GM21515 (cell line): ENCODE results near the gene SLC18B1.

Experiments used
- ATAC-seq: cut with Tn5 transposase; IDR thresholded peaks from one replicate; pipeline ENCODE4 v1.9.1; 2021; ENCODE audit not compliant: unreplicated experiment

SLC18B1 gene

DNA sequence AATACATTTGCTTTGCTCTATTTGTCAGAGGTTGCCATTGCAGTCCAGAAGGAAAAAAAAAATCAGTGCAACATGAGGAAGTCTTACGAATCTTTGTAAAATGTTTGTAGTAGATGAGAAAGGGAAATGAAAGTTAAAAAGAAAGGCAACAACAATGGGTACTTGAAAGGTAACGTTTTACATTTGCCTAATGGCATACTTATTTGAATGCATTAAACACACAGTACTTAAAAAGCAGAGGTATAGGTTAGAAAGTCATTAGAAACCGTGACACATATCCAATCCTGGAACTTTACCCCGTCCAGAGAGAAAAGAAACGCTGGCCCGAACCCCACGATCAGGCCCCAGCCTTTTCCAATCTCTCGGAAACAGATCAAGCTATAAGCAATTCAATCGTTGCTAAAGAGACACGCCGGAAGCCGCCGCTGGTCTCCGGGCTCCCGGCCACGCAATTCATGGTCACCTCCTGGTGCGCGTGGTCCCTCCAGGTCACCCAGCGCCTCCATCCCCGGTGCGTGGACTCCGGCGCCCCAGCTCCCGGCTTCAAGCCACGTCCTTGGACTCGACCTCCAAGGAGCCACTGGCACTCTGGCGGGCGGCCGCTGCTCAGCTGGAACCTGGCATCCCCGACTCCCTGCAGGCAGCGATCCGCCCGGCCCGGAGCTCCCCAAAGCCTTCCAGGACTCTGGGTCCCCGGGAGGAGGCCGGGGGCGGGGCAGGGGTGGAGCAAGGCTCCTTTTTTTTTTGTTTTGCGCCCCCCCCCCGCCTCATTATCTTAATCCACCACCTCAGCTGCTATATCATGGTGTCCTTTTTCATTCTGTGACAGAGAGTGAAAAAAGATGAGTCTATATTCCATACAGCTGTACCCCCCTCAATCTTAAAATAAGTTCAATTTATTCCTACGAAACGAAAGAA, at the start of gene SLC18B1:
SLC18B1 (minus strand) TSS at position 687 of the 918 bp plus-strand sequence; CDS start at position 506, 181 bp downstream.
- peak; percentile 51 for ATAC-seq

DNA sequence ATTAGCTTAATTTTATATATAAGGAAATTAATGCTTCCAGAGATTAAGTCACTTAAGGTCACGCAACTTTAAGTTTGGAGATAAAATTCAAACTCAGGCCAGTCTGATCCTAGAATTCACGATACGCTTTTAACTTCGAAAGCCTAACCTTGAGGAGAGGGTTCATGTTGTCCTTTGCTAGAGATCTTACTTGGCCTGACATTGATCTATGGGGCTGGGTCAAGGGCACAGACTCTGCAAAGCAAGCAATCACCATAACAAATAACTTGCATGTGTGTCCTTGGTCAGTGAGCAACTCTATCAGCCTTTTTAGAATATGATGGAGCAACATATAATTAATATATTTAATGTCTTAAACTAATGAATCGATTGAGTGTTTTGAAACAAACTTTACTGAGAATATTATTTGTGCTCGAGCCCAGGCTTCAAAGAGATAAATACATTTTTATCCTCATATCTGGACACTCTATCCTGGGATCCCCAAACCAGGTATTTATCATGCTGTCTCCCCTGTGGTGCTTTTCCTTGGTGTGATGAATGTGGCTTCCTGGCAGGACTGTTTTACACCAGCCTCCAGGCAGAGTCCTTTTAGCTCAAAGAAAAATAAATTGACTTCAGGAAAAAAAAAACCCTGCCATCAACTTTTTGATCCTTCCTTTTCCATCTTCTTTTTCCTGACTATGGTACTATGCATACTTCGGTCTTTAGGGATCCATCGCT, 45.0 kb upstream of the SLC18B1 start:
- ATAC-seq = no peak

DNA sequence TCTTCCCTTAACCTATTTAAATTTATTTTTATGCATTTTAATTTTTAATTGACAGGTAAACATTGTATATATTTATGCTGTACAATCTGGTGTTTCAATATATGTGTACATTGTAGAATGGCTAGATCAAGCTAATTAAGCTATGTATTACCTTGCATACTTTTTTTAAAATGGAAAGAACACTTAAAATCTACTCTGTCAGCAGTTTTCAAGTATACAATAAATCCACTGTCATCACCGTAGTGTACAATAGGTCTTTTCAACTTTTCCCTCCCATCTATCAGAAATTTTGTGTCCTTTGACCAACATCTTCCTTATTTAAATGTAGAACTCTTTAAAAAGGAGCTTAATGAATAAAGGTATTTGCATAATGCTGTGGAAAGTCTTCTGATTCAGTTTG, 43.5 kb upstream of the SLC18B1 start:
- no peak for ATAC-seq

DNA sequence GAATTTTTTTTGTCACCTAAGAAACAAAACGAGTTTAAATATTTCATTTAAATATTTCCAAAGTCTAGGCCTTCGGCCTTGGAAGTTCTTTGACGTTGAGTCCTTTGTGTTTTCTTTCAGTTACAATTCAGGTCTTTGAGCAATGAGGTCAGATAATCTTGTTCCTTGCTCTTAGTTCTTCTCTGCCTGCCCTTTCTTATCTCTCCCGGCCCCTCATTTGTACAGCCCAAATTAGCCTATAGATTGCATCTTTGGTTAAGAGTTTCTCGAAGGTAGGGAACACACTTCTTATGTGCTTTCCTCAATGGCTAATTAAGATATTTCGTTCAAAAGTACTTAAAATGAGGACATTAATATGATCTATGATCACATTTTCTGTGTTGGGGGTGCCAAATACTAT, 34.5 kb upstream of the SLC18B1 start:
- no peak for ATAC-seq

DNA sequence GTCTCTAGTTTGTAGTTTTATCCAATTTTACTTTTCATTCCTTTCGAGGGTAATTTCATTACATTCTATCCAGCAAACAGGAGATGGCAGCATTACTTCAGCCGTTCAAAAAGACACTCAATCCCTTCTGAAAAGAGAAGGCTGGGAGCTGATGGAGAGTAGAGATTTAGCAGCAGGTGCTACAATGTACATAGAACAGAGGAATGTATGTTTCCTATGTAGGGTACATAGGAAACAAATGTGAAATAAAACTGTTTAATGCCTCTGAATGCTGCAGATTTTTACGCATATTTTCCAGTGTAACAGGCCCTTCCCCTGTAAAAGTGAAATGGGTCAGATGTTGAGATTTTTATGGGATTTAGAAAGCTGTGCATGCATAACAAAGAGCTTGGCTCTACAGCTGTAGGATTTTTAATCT, 31.9 kb upstream of the SLC18B1 start:
- no peak for ATAC-seq

DNA sequence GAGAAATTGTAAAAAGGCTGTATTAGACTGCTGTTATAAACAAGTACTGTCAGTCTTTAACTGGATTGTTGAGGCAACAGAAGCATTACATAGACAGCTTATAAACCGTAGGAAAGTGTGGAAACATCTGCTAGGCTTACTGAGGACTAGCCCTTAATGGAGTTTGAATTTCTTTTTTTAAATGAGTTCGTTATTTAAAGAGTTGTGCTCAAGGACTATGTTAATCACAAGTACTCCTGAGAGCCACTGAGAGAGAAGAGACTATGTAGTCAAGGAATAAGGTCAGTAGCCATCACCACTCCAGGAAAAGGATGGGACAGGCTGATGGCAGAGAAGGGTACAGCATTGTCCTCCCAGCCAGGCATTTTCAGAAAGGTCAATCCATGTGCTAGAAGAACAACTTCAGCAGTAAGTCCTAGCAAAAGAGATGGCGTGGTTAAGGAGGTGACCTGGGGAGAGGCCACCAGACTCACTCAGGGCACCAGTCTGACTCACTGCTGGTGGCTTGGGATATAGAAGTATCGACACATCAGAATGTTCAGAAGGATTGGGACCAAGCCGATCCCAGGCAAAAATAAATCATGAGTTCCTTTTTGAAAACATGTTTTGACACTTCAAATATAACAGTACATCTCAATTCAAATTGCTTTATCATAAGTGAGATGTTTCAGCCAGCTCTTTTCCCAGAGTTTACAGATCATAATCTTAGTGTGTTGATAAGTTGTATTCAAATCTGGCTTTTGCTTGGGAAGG, 22.4 kb upstream of the SLC18B1 start:
- ATAC-seq = no peak

DNA sequence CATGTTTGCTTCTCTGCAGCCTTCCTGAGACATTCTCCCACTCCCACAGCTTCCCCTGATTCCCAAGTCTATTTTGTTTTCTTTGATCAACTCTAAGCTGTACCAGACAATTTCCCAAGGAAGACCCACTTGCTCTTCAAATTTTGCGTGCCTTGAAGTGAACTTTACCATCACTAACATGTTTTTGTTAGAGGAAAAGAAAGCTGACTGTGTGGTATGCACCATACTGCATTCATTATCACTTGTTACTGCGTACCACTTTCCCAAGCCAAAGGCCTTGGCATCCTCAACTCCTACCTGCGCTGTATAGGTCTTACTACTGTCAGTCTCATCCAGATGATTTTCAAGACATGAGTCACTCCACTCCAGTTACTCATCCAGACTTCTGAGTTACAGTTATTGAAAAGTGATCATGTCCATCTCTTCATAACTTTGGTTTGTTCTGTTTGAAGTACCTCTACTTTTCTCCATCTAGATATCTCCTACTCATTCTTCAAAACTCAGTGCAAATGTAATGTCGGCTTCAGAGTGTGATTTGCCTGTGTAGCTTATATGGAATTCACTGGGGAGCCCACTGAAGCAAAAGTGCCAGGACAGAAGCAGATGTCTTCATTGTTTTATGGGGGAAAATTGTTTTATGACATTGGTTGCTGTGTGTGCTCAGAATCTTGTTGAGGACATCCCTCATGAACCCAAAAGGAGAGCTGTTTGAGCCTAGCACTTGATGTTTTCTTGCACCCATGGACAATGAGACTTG, 21.1 kb upstream of the SLC18B1 start:
- ATAC-seq = no peak

DNA sequence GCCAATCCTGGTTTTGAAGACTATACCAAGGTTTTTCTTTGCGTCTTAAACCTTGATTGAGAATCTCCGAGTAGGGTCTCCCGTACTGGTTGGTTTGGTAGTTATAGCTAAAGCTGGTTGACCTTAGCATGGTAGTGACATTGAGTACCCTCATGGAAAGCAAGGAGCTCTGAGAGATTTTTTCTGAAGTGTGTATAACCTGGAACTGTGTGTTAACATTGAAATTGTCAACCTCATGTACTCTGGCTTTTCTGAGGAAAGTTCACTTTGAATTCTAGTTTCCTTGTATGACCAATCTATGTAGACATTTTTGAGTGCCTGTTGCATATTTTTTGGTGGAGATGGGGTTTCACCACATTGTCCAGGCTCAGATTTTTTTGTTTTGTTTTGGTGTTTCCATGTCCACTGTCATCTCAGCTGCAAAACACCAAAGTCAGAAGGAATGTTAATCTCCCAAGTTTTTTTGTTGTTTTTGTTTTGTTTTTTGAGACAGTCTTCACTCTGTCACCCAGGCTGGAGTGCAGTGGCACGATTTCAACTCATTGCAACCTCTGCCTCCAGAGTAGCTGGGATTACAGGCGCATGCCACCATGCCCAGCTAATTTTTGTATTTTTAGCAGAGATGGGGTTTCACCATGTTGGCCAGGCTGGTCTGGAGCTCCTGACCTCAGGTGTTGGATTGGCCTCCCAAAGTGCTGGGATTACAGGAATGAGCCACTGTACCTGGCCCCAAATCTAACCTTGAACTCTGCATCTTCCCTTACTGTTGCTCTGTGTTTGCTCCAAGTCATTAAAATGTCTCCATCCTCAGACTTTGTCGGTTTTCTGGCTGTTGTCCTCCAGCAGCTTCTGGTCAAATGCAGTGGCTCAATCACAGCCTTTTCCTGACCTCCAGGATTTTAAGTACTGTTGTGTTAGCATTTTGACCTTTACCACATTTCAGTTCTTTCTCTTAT, 20.2 kb upstream of the SLC18B1 start:
- ATAC-seq = no peak

DNA sequence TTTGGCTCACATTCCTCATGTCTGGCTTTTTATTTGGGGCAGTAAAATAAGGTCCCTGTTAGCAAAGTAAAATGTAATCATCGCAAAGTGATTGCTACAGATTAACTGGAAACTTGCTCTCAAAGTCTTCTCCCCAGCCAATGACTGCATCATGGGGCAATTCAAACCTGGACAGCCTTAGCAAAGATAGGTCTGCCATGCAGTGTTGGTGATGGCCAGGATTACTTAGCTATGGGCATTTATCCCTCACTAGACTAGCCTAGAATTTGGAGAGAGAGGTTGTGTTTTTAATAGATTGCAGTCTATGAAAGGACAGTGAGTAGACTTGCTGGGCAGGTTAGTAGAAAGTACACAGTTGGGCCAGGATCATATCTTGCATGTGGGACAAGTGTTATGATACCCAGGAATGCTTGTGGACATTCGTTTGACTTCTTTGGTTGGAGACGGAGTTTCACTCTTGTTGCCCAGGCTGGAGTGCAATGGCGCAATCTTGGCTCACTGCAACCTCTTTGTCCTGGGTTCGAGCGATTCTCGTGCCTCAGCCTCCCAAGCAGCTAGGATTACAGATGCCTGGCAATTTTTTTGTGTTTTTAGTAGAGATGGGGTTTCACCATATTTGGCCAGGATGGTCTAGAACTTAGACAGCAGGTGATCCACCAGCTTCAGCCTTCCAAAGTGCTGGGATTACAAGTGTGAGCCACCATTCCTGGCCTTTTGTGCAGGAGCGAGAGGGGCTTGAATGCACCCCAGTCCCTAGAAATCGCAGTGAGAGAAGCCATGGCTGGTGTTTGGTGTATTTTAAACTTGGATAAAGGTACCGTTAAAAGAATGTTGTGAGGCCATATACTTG, 19.3 kb upstream of the SLC18B1 start:
- ATAC-seq = no peak

DNA sequence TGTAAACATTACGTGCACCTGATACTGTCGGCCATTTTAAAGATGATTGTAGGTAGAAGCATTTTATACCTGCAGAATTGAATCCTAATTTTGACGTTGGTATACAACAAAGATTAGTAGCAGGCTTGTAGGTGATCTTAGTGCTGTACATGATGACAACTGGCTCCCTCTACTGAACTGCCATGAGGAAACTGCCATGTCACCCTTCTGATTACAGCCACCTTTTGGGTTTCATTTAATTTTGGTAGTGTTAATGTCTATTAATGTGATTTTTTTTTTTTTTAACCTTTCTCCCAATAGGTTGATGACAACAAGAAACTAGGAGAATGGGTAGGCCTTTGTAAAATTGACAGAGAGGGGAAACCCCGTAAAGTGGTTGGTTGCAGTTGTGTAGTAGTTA, 18.2 kb upstream of the SLC18B1 start:
- no peak for ATAC-seq

DNA sequence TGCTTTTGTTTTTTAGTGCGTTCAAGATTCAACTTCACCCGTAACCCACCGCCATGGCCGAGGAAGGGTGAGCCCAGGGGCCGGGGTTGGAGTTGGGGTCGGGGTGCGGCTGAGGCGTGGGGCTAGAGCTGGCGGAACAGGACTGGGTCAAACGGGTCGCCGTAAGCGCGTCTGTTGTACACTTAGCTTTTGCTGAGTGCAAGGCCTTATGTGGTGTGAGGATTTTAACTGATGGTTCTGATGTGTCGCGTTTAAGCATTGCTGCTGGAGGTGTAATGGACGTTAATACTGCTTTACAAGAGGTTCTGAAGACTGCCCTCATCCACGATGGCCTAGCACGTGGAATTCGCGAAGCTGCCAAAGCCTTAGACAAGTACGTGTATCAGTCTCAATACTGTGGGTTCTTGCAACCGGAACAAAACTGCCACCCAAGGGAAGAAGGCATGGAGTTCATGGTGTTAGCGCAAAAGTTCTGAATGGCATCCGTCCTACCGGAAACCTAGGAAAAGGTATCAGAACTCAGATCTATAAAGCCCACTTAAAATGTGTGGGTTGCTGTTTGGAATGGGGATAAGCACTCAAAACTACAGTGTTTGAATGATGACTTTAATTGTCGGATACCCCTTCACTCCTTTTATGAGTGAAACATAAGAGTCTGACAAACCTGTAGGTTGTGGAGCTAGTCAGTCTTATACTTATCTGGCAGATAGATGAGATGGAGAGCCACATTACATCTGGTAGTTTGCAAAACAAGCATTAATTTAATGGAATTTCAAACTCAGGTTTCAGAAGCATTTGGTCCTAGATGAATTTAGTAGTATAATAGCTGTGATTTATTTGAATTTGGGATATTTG, 16.5 kb upstream of the SLC18B1 start:
- ATAC-seq = peak; percentile 16

DNA sequence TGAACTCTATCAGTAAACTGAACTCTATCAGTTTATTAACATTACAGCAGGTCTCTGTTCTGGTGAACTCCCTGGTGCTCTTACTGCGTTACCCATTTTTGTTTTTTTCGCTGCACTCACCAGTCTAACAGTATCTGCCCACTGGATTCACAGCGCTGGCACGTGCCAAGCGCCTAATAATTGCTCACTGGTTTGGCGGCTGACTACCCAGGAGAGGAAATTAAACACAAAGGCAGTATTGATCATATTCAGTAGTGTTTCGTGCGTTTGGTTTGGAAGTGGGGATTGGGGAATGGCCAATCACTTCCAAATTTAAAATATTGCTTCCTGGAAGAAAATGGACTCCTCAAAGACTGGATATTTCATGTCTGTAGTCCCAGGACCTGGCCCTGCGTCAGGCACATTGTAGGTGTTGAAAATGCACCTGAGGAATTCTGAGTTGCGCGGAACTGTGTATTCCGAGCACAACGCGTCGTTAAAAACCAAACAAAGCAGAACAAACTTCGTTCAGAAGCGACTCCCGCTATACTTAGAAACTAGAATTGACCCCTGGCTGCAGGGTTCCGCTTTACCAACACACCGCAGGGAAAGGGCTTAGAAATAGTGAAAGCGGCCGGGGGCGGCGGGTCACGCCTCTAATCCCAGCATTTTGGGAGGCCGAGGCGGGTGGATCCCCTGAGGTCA, 14.9 kb upstream of the SLC18B1 start:
- ATAC-seq = peak; percentile 36

DNA sequence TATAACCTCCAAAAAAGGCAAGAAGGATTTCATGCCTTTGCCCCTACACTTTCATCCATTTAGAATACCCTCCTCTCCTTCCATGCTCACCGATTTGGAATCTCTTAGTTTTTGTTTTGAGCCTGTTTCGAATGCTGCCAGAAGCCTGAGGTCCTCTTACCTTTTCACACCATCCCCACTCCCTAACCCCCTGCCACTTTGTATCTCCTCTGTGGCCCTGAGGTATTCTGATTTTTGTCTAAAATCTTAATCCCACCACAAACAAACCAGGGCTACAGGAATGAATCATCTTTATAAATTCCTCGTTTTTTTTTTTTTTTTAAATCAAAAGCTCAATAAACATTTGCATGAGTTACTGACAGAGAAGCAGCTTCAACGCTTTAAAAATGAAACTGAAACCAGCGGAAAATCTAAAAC, 14.3 kb upstream of the SLC18B1 start:
- ATAC-seq = peak; percentile 13

DNA sequence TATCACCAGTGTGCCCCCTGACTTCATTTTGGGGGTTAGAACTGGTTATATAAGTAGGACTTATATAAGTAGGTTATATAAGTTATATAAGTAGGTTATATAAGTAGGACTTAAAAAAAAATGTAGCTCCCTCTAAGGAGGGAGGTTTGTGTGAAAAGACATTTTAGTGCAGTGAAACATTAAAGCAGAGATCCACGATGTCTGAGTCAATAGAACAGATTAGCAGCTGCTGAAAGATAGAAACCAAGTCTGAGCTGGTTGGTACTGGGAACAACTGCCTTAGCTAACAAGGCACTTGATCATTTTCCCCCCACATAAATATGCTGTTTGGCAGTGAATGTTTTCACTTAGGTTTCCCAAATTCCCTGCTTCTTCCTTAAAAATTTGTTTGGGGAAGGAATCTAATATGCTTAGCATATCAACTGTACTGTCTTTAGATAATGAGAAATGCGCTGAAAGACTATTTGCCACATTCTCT, 13.9 kb upstream of the SLC18B1 start:
- ATAC-seq = no peak

DNA sequence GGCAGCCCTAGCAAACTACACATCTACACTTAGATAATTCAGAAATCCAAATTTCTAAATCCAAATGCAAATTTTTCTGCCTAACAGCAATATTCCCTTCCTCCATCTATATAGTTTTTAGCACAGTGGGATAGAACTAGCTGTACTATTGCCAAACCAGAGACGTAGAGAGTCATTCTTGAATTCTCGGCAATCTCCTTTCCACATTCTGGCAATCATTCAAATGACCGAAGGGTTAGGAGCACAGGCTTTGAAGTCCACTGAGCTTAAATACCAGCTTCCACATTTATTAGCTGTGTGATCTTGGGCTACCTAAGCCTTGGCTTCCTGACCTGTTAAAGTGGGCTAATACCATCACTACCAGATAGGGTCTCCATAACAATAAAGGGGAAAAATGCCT, 12.8 kb upstream of the SLC18B1 start:
- ATAC-seq = no peak

DNA sequence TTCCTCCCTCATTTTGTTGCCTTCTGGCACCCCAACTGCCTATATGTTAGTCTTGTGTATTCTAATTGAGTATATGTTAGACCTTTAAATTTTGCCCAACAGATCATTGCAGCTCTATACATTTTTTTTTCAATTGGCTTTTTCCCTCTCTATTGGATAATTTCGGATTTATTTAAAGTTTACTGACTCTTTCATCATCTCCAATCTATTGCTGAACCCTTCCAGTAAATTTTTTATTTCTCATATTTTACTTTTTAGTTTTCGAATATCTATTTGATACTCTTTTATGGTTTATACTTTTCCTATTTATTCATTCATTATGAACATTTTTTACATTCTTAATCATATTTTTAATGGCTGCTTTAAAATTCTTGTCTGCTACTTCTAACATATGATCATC, 7.1 kb upstream of the SLC18B1 start:
- no peak for ATAC-seq

DNA sequence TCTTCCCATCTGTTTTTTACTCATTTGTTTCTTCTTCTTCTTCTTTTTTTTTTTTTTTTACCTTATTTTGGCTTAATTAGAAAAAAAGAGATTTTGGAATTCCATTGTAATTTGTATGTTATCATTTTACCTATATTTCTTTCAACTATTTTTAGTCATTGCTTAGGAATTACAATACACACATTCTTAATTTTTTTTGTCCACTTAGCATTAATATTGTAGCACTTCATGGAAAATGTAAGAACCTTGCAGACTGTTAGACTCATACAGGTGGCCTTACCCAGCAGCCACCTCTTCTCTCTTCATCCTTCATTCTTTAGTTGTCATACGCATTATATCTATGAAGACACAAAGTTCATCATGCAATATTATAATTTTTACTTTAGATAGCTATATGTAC, 5.8 kb upstream of the SLC18B1 start:
- no peak for ATAC-seq
